ENCODE results near the gene FUT9.
"Not testable (repeated sequence)": the region's sequence is repeated elsewhere in the genome, so short reads cannot be mapped to it uniquely, and the experiment has no call there.

Gene FUT9

DNA sequence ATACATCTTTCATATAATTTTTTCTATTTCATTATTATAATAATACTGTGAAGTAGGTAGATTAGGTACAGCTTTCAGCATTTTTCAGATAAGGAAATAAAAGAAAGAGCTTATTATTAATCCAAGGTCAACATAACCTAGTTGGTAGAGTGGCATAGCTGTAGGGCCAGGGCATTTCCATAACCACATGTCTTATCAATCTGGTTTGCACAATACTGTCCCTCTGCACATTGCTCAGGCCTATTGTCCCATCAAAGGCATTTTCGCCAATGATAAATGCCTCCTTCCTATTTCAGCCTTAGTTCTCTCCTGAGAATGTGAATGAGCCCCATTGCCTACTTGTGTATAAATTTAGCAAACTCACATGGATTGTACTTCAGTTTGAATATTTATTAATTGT is 234.0 kb downstream of the FUT9 start:
- in situ Hi-C loops (cut with HindIII; ENCODE audit: low sequenced_read_pairs): no loop called here
- DNase-seq (ENCODE audit: low read depth, low spot score): no peak
- TF ChIP-seq CTCF (IDR thresholded peaks at IDR 0.05; ENCODE audit: low read depth, low read length): no peak

DNA sequence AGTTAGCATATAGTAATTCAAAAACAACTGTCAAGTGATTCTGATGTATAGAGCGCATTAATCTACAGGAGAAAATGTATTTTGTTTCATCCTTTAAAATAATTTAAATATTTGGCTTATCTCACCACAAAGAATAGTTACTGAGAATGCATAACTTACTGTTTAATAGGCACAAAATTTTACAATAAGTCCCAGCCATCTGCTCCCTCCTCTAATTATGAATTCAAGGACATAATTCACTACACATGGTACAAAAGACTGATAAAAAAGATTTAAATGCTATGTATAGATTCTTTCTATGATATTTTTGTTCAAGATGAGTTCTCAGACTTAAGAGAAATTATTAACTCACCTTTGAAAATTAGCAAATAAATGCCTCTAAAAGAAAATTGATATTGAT is 242.0 kb downstream of the FUT9 start:
- DNase-seq (ENCODE audit: low read depth, low spot score): no peak
- TF ChIP-seq CTCF (IDR thresholded peaks at IDR 0.05; ENCODE audit: low read depth, low read length): no peak
- no peak overlapping the region for H3K4me3 ChIP-seq (ENCODE audit: low read depth, low read length)
- in situ Hi-C loops (cut with HindIII; ENCODE audit: low sequenced_read_pairs): no loop called here

More for the DNA sequence above, 234.0 kb downstream of the FUT9 start:
- H3K4me3 ChIP-seq (ENCODE audit: low read depth, low read length): no peak overlapping the region

GRCh38 chr6:96260787-96261430 is 245.1 kb downstream of the FUT9 start:
- in situ Hi-C loops (cut with HindIII; ENCODE audit: low sequenced_read_pairs); H3K4me3 ChIP-seq (ENCODE audit: low read depth, low read length); DNase-seq (ENCODE audit: low read depth, low spot score): not testable (repeated sequence)
